Keratinocyte (primary cell): ENCODE measurements around the gene CACNA1B. TPM values are rescaled to one million over a fixed set of nuclear protein-coding genes. Genes with fewer than 3 reads are reported as not detected.

Experiments used
- DNase-seq: peaks from one replicate; pipeline ENCODE4 v3.0.0-alpha.2; 2011; ENCODE audit warnings: low read depth, missing footprints, low spot score
- FAIRE-seq: peaks from 2 replicates; lab custom pipeline; 2011; peaks lifted over from hg19 to GRCh38; lab: Jason Lieb, UNC
- H2AFZ ChIP-seq: 2 replicates; pipeline ENCODE4 v1.6.0; 2012; ENCODE audit warnings: low read length, control low read depth, inconsistent platforms; ENCODE audit not compliant: control insufficient read depth
- H3K27ac ChIP-seq: 2 replicates; pipeline ENCODE4 v1.5.1; 2011; ENCODE audit warnings: low read length; ENCODE audit not compliant: control insufficient read depth, insufficient read depth
- H3K27me3 ChIP-seq: 3 replicates; pipeline ENCODE4 v1.6.0; 2011; ENCODE audit warnings: low read length; ENCODE audit not compliant: control insufficient read depth, insufficient read depth; ENCODE audit errors: extremely low read depth
- H3K36me3 ChIP-seq, 2 experiments: 2 replicates in 1 of 2; 3 replicates in 1 of 2; pipeline ENCODE4 v1.5.1; 2011; ENCODE audit warnings: low read length in 2 of 2, mild to moderate bottlenecking in 1 of 2; ENCODE audit not compliant: control insufficient read depth in 2 of 2, insufficient read depth in 2 of 2; ENCODE audit errors: extremely low read depth in 1 of 2
- H3K4me1 ChIP-seq: 3 replicates; pipeline ENCODE4 v1.5.1; 2011; ENCODE audit warnings: low read length; ENCODE audit not compliant: control insufficient read depth, insufficient read depth; ENCODE audit errors: extremely low read depth
- H3K4me2 ChIP-seq: 3 replicates; pipeline ENCODE4 v1.6.0; 2011; ENCODE audit warnings: low read depth, low read length; ENCODE audit not compliant: control insufficient read depth, insufficient read depth; ENCODE audit errors: extremely low read depth
- H3K4me3 ChIP-seq, 3 experiments: fragments of 200-600 bp in 1 of 3; sonication (generic) in 1 of 3; 2 replicates in 2 of 3; 3 replicates in 1 of 3; pipeline ENCODE4 v1.5.1; 2011 to 2016; ENCODE audit warnings: low read length in 3 of 3, mild to moderate bottlenecking in 3 of 3, control low read depth in 2 of 3, inconsistent platforms in 1 of 3, low read depth in 1 of 3, mixed read lengths in 1 of 3, mixed run types in 1 of 3, moderate library complexity in 1 of 3; ENCODE audit not compliant: control insufficient read depth in 2 of 3, insufficient read depth in 2 of 3; ENCODE audit errors: extremely low read depth in 1 of 3
- H3K79me2 ChIP-seq: 2 replicates; pipeline ENCODE4 v1.6.0; 2012; ENCODE audit warnings: low read length; ENCODE audit not compliant: control insufficient read depth, insufficient read depth
- H3K9ac ChIP-seq: 3 replicates; pipeline ENCODE4 v1.6.0; 2011; ENCODE audit warnings: low read length; ENCODE audit not compliant: control insufficient read depth, insufficient read depth; ENCODE audit errors: extremely low read depth
- H3K9me1 ChIP-seq: 3 replicates; pipeline ENCODE4 v1.6.0; 2011; ENCODE audit warnings: low read length; ENCODE audit not compliant: control insufficient read depth, insufficient read depth; ENCODE audit errors: extremely low read depth
- H3K9me3 ChIP-seq: 2 replicates; pipeline ENCODE4 v1.5.1; 2012; ENCODE audit warnings: low read depth, low read length; ENCODE audit not compliant: control insufficient read depth
- H4K20me1 ChIP-seq: 3 replicates; pipeline ENCODE4 v1.6.0; 2011; ENCODE audit warnings: low read length; ENCODE audit not compliant: control insufficient read depth, insufficient read depth; ENCODE audit errors: extremely low read depth
- EZH2 ChIP-seq: IDR thresholded peaks from one replicate; pipeline ENCODE4 v1.6.1; 2012; ENCODE audit warnings: inconsistent platforms, mild to moderate bottlenecking, low read length, moderate library complexity
- dilution Hi-C: fragments of 300-500 bp; cut with MboI; formaldehyde crosslinking; loops from one replicate; pipeline ENCODE4 v1.7.0; 2020; ENCODE audit warnings: low sequenced_read_pairs; ENCODE audit not compliant: extremely low pct_ligation_motif_present
- polyA plus RNA-seq, 5 experiments: library from polyadenylated mRNA; depleted of rRNA in 3 of 5; stranded (reverse) in 3 of 5; stranded (forward) in 1 of 5; unstranded in 1 of 5; fragments of >200 nt; gene quantifications; 1 replicate in 1 of 5; 2 replicates in 3 of 5; 3 replicates in 1 of 5; pipeline versions ENCODE4 v1.2.1 to v1.2.3, GENCODE V29; 2011 to 2012; ENCODE audit warnings: missing spikeins in 2 of 5, low read depth in 1 of 5, low replicate concordance in 1 of 5
- TF ChIP-seq, protein P1 (sequence below), 3 experiments: IDR thresholded peaks in 1 of 3; conservative IDR thresholded peaks in 1 of 3; optimal IDR thresholded peaks in 1 of 3; 2 replicates in 2 of 3; 3 replicates in 1 of 3; pipeline versions ENCODE3 to v1.5.1; 2011; ENCODE audit warnings: low read length in 3 of 3, mild to moderate bottlenecking in 3 of 3, moderate library complexity in 2 of 3, control low read depth in 1 of 3, inconsistent platforms in 1 of 3; ENCODE audit not compliant: insufficient read depth in 2 of 3; ENCODE audit errors: extremely low read depth in 1 of 3

The CACNA1B gene
- polyA plus RNA-seq, 1 donor (not counting 4 experiments of a cell fraction or from before 2014, with no cell fraction given), result 0.01 TPM

- no peaks in the 10 kb centered on the region for H3K4me1 ChIP-seq
- no peak overlapping the region for H3K9ac ChIP-seq
- DNase-seq, result no peak
- no peak overlapping the region for H3K4me2 ChIP-seq
- no peaks in the 10 kb centered on the region for H3K36me3 ChIP-seq
- no peaks in the 10 kb centered on the region for H3K9me3 ChIP-seq
- H3K4me3 ChIP-seq, result no peak overlapping the region
- FAIRE-seq, result no peak
- dilution Hi-C loops, result no loop called here
- H3K27ac ChIP-seq, result no peak overlapping the region
- no peak for TF ChIP-seq EZH2
- TF ChIP-seq, protein P1, sequence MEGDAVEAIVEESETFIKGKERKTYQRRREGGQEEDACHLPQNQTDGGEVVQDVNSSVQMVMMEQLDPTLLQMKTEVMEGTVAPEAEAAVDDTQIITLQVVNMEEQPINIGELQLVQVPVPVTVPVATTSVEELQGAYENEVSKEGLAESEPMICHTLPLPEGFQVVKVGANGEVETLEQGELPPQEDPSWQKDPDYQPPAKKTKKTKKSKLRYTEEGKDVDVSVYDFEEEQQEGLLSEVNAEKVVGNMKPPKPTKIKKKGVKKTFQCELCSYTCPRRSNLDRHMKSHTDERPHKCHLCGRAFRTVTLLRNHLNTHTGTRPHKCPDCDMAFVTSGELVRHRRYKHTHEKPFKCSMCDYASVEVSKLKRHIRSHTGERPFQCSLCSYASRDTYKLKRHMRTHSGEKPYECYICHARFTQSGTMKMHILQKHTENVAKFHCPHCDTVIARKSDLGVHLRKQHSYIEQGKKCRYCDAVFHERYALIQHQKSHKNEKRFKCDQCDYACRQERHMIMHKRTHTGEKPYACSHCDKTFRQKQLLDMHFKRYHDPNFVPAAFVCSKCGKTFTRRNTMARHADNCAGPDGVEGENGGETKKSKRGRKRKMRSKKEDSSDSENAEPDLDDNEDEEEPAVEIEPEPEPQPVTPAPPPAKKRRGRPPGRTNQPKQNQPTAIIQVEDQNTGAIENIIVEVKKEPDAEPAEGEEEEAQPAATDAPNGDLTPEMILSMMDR (optimal IDR thresholded peaks at IDR 0.05 in 1 of 3, IDR thresholded peaks at IDR 0.05 in 1 of 3, conservative IDR thresholded peaks at IDR 0.05 in 1 of 3; ENCODE audit: extremely low read depth in 1 of 3, insufficient read depth in 2 of 3, low read length in 3 of 3), result no peak
- no peaks in the 10 kb centered on the region for H3K9me1 ChIP-seq
- H4K20me1 ChIP-seq, result no peaks in the 10 kb centered on the region
- no peaks in the 10 kb centered on the region for H3K27me3 ChIP-seq
- H2AFZ ChIP-seq, result no peak overlapping the region
- H3K79me2 ChIP-seq, result no peaks in the 10 kb centered on the region
Measured at GRCh38 chr9:138066049-138066448, 188.5 kb downstream of the CACNA1B start.

GRCh38 chr9:138067613-138068367 lies 190.2 kb downstream of the CACNA1B start:
- Histone ChIP-seq H3K27me3 (no peaks in the 10 kb centered on the region), H3K36me3 (no peaks in the 10 kb centered on the region), H3K27ac (no peak overlapping the region), H3K4me1 (no peaks in the 10 kb centered on the region), H2AFZ (no peak overlapping the region), H3K9me1 (no peaks in the 10 kb centered on the region), H3K9ac (no peak overlapping the region), H3K9me3 (no peaks in the 10 kb centered on the region), H4K20me1 (no peaks in the 10 kb centered on the region), H3K4me2 (no peak overlapping the region), H3K79me2 (no peaks in the 10 kb centered on the region), H3K4me3 (no peak overlapping the region)
- FAIRE-seq (no peak), DNase-seq (no peak)
- TF ChIP-seq EZH2, result no peak
- TF ChIP-seq, protein P1 (optimal IDR thresholded peaks at IDR 0.05 in 1 of 3, IDR thresholded peaks at IDR 0.05 in 1 of 3, conservative IDR thresholded peaks at IDR 0.05 in 1 of 3; ENCODE audit: extremely low read depth in 1 of 3, insufficient read depth in 2 of 3, low read length in 3 of 3), result no peak
- dilution Hi-C loops, result no loop called here
